ENCODE measurements around the gene ARHGEF25.

DNA sequence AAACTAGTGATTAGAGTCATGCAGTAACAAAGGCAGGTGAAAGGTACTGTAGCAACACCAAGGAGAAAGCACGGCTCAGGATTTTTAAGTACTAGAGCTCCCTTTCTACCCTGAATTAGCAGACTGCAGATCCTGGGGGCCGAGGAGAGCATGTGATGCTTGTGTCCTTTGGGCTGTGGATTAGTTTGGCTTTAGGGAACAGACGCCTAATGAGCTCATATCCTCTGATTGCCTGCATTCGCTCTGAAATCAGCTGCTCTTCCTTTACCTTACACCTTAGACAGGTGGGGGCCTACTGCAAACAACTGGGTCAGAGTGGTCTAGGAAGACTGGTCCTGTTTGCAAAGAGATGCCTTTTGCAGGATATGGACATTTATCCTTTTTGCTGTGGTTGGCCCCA lies 18.0 kb upstream of the ARHGEF25 start:
- TF ChIP-seq, protein P1, sequence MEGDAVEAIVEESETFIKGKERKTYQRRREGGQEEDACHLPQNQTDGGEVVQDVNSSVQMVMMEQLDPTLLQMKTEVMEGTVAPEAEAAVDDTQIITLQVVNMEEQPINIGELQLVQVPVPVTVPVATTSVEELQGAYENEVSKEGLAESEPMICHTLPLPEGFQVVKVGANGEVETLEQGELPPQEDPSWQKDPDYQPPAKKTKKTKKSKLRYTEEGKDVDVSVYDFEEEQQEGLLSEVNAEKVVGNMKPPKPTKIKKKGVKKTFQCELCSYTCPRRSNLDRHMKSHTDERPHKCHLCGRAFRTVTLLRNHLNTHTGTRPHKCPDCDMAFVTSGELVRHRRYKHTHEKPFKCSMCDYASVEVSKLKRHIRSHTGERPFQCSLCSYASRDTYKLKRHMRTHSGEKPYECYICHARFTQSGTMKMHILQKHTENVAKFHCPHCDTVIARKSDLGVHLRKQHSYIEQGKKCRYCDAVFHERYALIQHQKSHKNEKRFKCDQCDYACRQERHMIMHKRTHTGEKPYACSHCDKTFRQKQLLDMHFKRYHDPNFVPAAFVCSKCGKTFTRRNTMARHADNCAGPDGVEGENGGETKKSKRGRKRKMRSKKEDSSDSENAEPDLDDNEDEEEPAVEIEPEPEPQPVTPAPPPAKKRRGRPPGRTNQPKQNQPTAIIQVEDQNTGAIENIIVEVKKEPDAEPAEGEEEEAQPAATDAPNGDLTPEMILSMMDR (tag by site-specific recombination; IDR thresholded peaks at IDR 0.05) = no peak
- no peak for TF ChIP-seq ZNF433 (tag by site-specific recombination; IDR thresholded peaks at IDR 0.05; ENCODE audit: low read depth)

Measured in HEK293 (cell line).